Endometrial microvascular endothelial cells (primary cell): ENCODE measurements around the gene UNC5B. TPM values are rescaled to one million over a fixed set of nuclear protein-coding genes. Genes with fewer than 3 reads are reported as not detected.
"Not testable (repeated sequence)": the region's sequence is repeated elsewhere in the genome, so short reads cannot be mapped to it uniquely, and the experiment has no call there.

Experiments used
- in situ Hi-C: cut with HindIII; loops from 2 replicates; pipeline ENCODE4 v1.10.0; 2017; ENCODE audit warnings: low sequenced_read_pairs, low pct_unique_long_range_greater_than_20kb; ENCODE audit errors: inconsistent ontology term
- total RNA-seq: library from RNA; depleted of rRNA; stranded (reverse); fragments of >200 nt; gene quantifications from one replicate; pipeline ENCODE4 v1.2.3, GENCODE V29; 2015; ENCODE audit errors: inconsistent ontology term

The UNC5B gene
- total RNA-seq, 1 donor from 2014 or later: 7.2 TPM

GRCh38 chr10:71287456-71287855 lies 75.1 kb downstream of the UNC5B start:
- in situ Hi-C loops: no loop called here

- in situ Hi-C loops: no loop called here
Observed at GRCh38 chr10:71288461-71288860, 76.1 kb downstream of the UNC5B start.

GRCh38 chr10:71289421-71290130 lies 77.2 kb downstream of the UNC5B start:
- in situ Hi-C loops: no loop called here

- in situ Hi-C loops: no loop called here
Observed at GRCh38 chr10:71290331-71290730, 78.0 kb downstream of the UNC5B start.

- in situ Hi-C loops: no loop called here
Observed at GRCh38 chr10:71290806-71291527, 78.6 kb downstream of the UNC5B start.

- in situ Hi-C loops: no loop called here
Observed at GRCh38 chr10:71291528-71291900, 79.1 kb downstream of the UNC5B start.

- in situ Hi-C loops: no loop called here
Observed at GRCh38 chr10:71292624-71293445, 80.5 kb downstream of the UNC5B start.

- in situ Hi-C loops: no loop called here
Observed at GRCh38 chr10:71293446-71294084, 81.2 kb downstream of the UNC5B start.

- in situ Hi-C loops: no loop called here
Observed at GRCh38 chr10:71294091-71294561, 81.8 kb downstream of the UNC5B start.

GRCh38 chr10:71294856-71295255 lies 82.5 kb downstream of the UNC5B start:
- in situ Hi-C loops: no loop called here

- in situ Hi-C loops: no loop called here
Observed at GRCh38 chr10:71295641-71296040, 83.3 kb downstream of the UNC5B start.

GRCh38 chr10:71296086-71296485 lies 83.7 kb downstream of the UNC5B start:
- in situ Hi-C loops: no loop called here

- in situ Hi-C loops: not testable (repeated sequence)
Observed at GRCh38 chr10:71296811-71297210, 84.4 kb downstream of the UNC5B start.

- in situ Hi-C loops: no loop called here
Observed at GRCh38 chr10:71297343-71297742, 85.0 kb downstream of the UNC5B start.

GRCh38 chr10:71299071-71299785 lies 86.9 kb downstream of the UNC5B start:
- in situ Hi-C loops: no loop called here

- in situ Hi-C loops: no loop called here
Observed at GRCh38 chr10:71300555-71301370, 88.4 kb downstream of the UNC5B start.

- in situ Hi-C loops: no loop called here
Observed at GRCh38 chr10:71301371-71301916, 89.1 kb downstream of the UNC5B start.
